GM12865 (cell line): Measurements from ENCODE around the gene MKLN1.

Experiments used
- DNase-seq: peaks from one replicate; pipeline ENCODE4 v3.0.0; 2010; ENCODE audit warnings: low read depth
- H3K4me3 ChIP-seq: 2 replicates; pipeline ENCODE4 v1.5.1; 2011; ENCODE audit warnings: mild to moderate bottlenecking, low read depth, low read length, control low read depth
- TF ChIP-seq, protein P1 (sequence below): IDR thresholded peaks from 2 replicates; pipeline ENCODE4 v1.5.1; 2011; ENCODE audit warnings: low read length, control low read depth, low read depth, inconsistent platforms; ENCODE audit not compliant: insufficient read depth; ENCODE audit errors: missing control alignments

MKLN1 gene

DNA sequence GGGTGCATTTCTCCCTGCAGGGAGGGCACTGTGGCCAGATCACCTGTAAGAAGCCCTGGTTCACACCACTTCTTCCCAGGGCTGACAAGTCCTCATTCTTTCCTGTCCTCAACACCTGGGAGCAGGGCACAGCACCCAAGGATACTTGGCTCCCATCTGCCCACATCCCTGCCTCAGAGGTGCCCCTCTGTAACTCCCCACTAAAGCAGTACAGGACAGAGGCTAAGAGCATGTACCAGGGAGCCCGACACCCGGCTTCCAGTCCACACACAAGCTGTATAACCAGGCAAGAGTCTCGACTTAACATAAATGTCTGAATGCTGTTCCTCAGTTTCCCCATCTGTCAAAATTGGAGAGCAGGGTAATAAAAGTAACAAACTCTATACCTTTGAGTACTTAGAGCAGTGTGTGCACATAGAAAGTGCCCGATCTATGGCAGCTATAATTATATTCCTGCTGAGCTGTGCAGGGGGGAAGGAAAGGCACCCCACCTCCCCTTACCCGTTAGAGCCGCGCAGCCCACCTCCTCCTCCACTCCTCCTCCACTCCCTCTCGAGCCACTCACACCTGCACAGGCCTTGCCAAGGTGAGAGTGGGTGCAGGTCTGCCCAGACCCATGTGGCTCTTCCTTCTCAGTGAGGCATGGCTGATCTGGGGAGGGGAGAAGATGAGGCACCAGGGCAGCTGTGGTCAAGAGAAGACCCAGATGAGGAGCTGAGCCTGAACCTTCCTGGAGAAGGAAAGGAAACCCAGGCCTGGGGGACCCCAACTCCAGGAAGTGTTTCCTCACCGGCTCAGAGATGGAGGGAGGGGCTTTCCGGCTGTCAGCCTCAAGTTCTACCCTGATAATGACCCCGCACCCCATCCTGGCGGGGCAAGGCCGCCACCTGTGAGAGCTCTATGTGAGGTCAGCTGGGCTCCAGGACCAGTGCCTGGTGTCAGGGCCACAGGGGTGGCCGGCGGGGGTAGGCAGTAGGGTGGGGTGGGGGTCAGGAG is 206.2 kb downstream of the MKLN1 start:
- H3K4me3 ChIP-seq = no peak overlapping the region
- no peak for DNase-seq
- TF ChIP-seq, protein P1, sequence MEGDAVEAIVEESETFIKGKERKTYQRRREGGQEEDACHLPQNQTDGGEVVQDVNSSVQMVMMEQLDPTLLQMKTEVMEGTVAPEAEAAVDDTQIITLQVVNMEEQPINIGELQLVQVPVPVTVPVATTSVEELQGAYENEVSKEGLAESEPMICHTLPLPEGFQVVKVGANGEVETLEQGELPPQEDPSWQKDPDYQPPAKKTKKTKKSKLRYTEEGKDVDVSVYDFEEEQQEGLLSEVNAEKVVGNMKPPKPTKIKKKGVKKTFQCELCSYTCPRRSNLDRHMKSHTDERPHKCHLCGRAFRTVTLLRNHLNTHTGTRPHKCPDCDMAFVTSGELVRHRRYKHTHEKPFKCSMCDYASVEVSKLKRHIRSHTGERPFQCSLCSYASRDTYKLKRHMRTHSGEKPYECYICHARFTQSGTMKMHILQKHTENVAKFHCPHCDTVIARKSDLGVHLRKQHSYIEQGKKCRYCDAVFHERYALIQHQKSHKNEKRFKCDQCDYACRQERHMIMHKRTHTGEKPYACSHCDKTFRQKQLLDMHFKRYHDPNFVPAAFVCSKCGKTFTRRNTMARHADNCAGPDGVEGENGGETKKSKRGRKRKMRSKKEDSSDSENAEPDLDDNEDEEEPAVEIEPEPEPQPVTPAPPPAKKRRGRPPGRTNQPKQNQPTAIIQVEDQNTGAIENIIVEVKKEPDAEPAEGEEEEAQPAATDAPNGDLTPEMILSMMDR = no peak

GRCh38 chr7:131536361-131536849 is 208.7 kb downstream of the MKLN1 start:
- no peak for DNase-seq
- no peak overlapping the region for H3K4me3 ChIP-seq
- TF ChIP-seq, protein P1 = no peak

GRCh38 chr7:131537571-131537978 is 209.9 kb downstream of the MKLN1 start:
- TF ChIP-seq, protein P1 = no peak
- no peak for DNase-seq
- no peak overlapping the region for H3K4me3 ChIP-seq

DNA sequence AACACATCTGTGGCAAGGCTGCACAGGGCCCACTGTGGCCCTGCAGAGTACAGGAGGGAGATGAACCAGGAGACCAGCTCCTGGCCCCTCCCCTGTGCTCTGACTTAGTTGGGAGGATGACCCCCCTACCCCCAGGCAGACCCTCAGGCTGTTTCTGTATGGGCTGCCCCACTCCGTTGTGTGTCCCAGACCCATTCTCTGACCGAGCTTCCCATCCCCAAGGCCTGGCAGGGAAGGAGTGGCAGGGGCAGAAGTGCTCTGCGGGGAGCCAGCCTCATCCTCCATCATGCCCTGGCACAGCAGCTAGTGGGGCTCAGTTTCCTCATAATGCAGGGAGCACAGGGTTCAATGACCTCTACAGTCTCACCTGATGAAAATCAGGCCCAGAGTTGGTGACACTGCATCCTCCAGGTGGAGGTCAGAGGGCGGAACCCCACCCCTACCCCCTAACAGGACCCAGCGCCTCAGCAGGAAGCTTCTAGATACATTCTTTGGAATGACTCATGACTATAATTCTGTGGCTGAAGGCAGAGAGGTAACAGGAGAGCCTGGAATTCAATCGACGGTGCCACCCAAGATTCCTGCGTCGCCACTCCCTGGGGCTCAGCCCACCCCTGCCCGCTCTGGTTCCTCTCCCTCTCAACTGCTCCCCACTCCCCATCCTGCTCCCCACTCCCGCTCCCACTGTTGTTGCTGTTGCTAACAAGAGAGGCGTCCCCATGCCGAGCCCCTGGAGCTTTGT is 210.6 kb downstream of the MKLN1 start:
- TF ChIP-seq, protein P1 = no peak
- no peak for DNase-seq

DNA sequence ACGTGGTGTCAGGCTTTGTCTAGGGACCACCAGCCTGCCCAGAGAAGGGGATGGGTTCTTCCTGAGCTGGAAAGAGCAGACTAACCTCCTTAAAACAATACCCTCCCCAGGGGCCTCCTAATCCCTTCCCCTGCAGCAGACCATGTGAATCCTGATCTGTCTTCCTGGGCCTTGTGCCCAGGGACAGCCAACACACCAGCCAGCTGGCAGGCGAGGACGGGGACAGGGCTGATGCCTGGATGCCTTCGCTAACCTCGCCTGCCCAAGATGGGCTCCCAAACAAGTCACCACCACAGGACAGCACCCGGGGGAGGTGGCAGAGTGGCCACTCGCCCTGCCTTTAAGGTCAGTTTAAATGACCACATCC is 211.1 kb downstream of the MKLN1 start:
- TF ChIP-seq, protein P1 = no peak
- no peak overlapping the region for H3K4me3 ChIP-seq
- no peak for DNase-seq

More for the DNA sequence above, 210.6 kb downstream of the MKLN1 start:
- no peak overlapping the region for H3K4me3 ChIP-seq

DNA sequence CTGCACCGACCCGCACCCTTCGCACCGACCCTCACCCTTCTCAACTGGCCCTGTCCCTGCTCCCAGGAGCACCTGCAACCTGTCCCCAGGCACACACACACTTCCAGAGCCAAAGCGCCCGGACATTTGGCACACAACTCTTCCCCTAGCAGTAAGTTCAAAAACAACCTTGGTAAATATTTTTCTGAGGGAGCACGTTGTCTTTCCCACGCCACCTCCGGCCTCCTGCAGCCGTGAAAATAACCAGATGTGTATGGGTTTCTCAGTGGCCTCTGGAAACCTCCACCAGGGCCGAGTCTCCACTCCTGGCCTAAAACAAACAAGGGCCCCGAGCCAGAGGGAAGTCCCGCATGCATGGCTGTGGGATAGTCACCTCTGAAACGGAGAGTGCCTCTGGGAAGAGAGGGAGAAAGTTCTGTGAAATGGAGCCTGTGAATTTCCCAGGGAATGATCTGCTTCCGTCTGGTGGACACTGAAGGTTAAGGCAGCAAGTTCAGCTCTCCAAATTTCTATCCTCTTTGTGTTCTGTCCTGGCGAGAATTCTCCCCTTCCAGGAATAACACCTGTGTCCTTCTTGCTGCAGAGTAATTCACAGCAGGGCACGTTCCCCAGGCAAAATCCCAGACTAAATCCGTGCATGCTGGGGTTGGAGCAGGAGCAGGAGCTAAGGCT is 213.0 kb downstream of the MKLN1 start:
- TF ChIP-seq, protein P1 = no peak
- DNase-seq = no peak
- no peak overlapping the region for H3K4me3 ChIP-seq
